NCI-H2196 treated with DMSO at 0.1 percent for 48 hours (cell line): ENCODE measurements around the gene SMAD5.

Experiments
- DNase-seq: peaks from one replicate; lab custom pipeline; 2025; ENCODE audit not compliant: unreplicated experiment; lab: John Stamatoyannopoulos, UW

The SMAD5 gene

DNA sequence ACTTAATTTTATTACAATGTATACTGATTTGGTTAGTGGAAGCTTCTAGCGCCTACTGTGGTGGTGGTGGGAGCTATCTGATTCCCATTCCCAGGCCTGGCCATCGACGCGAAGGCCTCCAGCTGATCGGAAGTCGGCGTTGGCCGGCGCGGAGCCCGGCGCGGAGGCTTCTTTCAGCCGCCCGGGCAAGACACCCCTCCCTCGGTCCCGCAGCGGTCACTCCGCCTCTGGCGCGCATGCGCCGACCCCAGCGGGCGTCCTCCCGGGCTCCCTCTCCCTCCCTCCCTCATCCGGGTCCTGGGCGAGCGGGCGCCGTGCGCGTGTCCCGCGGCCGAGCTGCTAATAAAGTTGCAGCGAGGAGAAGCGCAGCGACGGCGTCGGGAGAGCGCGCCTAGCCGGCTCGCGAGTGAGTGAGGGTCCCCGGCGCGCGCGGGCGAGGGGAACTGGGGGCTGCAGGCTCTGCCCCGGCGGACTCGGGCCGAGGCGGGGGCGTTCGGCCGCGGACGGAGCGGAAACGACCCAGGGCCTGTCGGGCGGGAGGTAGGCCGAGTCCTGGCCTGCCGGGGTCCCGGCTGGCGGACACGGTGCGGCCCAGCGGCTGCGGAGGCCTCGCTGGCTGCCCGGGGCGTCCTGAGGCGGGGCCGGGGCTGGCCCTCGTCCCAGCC is at the start of gene SMAD5:
Gene SMAD5, plus strand, starts transcription at position 289 of the 665 bp plus-strand sequence. CDS start 20,916 bp downstream, outside the sequence.
- DNase-seq: peak; percentile 92

- no peak for DNase-seq
Observed at GRCh38 chr5:136084698-136085097, 47.9 kb upstream of the SMAD5 start.

DNA sequence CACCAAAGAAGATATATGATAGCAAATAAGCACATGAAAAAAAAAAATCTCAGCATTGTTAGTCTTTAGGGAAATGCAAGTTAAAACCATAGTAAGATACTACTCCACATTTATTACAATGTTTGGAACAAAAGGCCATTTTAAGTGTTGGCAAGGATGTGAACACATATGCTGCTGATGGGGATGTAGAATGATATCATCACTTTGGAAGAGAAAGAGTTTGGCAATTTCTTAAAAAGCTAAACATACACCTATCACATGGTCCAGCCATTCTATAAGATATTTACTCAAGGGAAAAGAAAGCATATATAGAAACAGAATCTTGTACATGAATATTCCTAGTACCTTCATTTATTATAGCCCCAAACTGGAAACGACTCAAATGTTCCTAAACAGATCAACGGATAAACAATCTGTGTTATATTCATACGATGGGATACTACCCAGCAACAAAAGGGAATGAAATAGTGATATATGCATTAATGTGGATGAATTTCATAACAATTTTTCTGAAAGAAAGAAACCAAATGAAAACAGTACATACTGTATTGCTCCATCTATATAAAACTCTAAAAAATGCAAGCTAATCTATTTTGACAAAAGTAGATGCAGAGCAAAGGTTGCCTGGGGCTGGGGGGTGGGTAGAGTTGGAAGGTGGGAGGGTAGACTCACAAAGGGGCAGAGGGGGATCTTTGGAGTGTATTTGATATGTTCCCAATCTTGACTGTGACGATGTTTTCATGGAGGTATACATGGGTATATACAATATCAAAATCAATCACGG is 45.7 kb upstream of the SMAD5 start:
- no peak for DNase-seq

DNA sequence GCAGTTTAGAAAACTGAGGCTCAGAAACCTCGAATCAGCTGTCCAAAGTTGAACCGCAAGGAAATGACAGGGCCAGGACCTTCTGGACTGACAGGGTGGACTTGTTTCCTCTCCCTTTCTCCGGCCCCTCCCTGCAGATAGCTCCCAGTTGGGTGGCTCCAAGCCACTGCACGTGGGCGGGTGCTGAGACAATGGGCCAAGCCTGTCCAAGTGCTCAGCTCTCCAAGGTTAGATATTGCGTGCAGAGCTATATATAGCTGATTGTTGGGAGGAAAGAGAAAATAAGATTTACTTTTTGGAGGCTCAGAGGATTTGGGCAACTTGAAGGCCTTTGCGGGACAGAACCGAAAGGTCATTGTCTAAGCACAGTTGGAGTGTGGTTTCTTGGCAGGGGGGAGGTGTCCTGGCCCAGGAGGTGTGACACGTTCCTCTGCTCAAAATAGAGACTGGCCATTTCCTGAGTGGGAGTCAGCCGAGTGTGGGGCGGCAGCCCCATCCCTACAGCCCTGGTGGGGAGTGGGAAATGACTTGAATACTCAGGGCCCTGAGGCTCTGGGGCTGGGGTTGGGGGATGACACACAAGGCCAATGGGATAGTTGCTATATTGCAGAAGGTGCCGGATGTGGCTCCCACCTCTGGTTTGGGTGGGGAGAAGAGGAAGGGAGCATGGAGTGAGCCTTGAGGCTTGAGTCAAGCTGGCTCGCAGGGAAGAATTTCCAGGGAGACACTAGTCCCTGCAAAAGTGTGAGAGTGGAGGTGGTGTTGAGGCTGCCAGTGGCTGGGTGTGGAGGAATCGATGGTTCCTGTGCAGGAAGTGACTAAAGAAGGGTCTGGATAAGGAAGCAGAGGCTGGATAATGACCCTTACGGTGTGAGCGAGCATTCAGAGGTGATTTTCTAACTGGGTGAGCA is 44.4 kb upstream of the SMAD5 start:
- DNase-seq: no peak

GRCh38 chr5:136089791-136090190 is 42.9 kb upstream of the SMAD5 start:
- no peak for DNase-seq

GRCh38 chr5:136090319-136090718 is 42.3 kb upstream of the SMAD5 start:
- no peak for DNase-seq

DNA sequence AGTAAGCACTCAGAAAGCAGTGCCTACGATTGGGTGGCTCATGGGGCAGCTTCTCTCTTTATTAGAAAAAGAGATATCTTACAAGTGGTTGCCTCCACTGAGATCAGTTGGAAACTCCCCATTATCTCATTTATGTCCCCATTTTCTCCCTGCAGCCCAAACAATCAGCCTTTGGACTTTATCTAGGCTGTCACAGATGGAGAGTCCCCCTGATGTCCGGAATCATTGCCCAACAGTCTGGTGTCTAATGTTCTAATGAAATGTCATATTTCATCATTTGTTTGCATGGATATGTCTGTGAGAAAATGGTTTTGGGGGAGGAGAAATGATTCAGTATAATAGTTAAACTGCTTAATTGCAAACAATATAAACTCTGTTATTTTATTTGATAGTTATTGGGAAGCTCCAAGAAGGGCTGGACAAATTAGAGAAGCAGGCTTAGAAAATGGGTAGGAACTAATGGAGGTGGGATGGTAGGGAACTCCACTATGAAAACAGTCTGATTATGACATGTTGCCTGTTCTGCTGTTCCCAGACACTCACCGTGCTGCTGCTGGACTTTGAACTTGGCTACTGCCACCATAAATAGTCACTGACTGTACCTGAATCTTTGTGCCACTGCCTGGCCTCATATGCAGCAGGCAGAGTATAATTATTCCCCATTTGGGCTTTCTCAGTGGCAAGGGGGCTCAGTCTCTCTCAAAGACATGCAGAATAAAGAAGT is 38.3 kb upstream of the SMAD5 start:
- DNase-seq: no peak

- DNase-seq: peak; percentile 85
Observed at GRCh38 chr5:136094913-136095641, 37.6 kb upstream of the SMAD5 start.

GRCh38 chr5:136098176-136098575 is 34.5 kb upstream of the SMAD5 start:
- no peak for DNase-seq

DNA sequence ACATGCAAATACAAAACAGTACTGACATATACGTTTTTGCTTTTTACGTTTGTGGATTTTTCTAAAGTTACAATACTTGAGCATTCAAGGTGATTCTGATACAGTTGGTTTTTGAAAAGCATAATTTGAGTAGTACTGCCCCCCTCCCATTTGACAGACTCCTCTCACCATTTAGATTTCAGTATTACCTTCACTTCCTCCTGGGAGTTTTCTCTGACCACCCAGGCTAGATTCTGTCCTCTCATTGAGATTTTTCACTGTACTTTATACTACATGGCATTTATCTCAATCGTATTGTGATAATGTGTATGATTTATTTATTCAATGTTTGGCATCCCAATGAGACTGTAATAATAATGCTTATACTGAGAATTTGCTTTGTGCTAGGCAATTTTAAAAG is 32.8 kb upstream of the SMAD5 start:
- DNase-seq: no peak

GRCh38 chr5:136101884-136102283 is 30.8 kb upstream of the SMAD5 start:
- DNase-seq: no peak

DNA sequence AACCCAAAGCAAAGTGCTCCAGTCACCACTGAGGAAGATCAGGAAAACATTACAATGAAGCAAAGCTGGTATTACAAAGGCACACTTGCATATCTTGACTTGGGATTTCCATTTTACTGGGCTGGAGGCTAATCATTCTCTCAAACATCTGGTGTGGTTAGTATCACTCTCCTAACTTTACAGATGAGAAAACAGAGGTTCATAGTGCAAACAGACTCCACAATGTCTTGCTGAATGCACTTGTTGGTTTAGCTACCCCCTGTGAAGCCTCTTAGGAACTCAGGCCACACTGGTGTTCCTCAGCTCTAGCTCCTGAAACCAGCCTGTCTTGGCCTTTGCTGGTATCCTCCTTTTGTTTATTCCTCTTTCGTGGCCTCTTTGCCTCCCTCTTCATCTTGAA is 29.5 kb upstream of the SMAD5 start:
- DNase-seq: no peak

DNA sequence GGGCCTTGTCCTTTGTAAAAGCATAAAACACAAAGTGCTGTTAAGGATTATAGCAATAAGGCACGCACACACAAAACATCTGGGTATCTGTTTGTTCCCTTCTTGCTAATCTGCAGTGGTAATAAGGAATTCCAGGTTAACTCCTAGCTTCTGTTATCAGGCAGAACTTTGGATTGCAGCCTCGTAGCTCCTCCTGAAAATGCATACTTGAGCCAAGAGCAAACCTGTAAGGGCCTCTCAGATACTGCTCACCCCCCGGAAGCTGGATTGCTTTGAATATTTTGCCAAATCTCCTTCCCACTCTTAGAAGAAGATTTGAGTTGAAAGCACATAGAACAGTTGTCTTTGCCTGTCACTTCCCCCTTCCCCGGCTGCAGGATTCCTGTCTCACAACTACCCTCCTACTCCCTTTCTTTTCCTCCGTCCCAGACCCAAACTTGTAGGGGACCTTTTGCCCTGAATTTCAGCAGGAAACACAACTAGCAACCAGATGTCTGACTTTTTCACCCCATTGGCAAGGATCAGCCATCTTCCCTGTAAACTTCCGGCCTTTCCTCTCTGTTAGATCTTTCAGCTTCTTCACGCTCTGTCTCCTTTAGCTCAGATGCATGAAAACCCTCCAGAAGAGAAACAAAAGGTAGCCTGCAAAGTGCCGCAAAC is 28.2 kb upstream of the SMAD5 start:
- no peak for DNase-seq

DNA sequence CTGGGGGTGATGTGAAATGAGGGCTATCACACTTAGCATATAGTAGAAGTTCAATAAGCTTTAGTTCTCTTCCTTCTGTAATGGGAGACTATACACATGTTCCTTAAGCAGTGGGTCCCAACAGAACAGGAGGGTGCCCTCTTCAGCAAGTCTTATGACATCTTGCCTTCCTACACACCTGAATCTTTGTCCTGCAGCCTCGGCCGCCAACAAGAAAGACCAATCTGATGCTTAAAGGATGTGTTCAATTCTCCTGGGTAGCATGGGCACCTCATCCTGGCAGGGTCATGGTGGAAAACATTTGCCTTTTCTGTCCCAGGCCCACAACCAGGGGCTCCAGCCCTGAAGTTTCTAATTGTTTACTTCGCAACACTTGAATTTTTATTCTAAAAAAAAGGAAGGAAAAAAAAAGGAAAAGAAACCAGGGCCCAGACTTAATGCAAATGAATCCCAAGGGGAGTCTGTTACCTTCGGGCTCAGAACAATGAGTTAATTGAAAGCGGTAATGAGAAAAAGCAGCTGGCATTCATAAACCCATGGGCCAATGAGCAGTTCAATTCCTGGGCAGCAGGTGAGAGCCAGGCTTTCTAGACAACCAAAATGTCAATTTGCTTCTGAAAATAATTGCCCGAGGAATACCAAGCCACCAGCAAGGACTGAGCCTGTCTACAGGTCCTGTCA is 26.2 kb upstream of the SMAD5 start:
- no peak for DNase-seq

- DNase-seq: no peak
Observed at GRCh38 chr5:136108180-136108611, 24.4 kb upstream of the SMAD5 start.

- DNase-seq: no peak
Observed at GRCh38 chr5:136108766-136109165, 23.9 kb upstream of the SMAD5 start.

DNA sequence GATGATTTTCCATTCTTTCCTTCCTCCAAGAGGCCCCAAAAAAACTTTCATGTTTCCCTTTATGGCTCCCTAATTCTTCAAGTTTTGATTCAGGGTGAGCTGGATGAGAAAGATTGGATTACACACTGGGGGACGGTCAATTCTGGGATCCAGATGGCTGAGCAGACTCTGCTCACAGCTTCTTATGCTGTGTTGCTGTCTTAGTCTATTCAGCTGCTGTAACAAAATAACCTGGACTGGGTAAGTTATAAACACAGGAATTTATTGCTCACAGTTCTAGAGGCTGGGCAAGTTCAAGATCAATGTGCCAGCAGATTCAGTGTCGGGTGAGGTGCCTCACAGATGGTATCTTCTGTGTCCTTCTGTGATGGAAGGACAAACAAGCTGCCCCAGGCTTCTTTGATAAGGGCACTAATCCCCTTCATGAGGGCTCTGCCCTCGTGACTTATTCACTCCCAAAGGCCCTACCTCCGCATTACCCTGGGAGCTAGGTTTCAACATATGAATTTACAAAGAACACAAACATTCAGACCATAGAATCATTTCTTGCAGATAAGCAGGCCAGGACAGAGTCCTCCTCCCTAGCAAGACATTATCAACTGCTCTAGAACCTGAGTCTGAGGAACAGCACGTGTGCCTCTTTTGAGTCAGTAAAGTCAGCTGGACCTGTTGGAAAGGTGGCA is 23.1 kb upstream of the SMAD5 start:
- no peak for DNase-seq

DNA sequence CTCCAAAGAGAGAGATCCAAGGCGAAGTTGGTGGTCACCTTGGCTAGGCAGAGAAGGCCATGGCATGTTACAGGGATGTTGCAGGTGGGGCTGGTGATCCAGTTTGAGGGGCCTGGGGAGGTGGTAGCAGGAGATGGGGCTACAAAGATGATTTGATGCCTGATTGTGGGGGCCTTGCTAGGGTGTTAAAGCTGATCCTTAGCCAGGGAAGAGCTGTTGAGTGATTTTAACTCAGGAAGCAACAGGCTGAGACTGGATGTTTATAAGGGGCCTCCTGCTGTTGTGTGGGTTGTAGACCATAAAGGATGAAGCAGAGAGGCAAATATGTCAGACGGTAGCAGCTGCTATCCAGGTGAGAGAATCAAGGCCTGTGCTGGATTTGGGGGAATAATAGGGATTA is 19.0 kb upstream of the SMAD5 start:
- DNase-seq: no peak
